Liver (tissue), 10 donors: ENCODE data around the gene TGIF2LY. TPM values are rescaled to one million over a fixed set of nuclear protein-coding genes. Genes with fewer than 3 reads are reported as not detected.
"Not testable (repeated sequence)": the region's sequence is repeated elsewhere in the genome, so short reads cannot be mapped to it uniquely, and the experiment has no call there.

ENCODE experiments used
- DNase-seq: peaks from one replicate; pipeline ENCODE4 v3.0.0-alpha.2; 2017; ENCODE audit warnings: low spot score
- H3K27ac ChIP-seq, 2 donors: one replicate each; pipeline ENCODE4 v1.7.0; 2013; ENCODE audit warnings: inconsistent platforms in 2 of 2, low read length in 2 of 2, control low read depth in 1 of 2, low read depth in 1 of 2, mild to moderate bottlenecking in 1 of 2
- H3K27me3 ChIP-seq, 4 donors: one replicate each; pipeline versions ENCODE4 v1.6.1 to v1.7.0; 2013; ENCODE audit warnings: low read length in 3 of 4, inconsistent platforms in 1 of 4, mild to moderate bottlenecking in 1 of 4, moderate library complexity in 1 of 4; ENCODE audit not compliant: control insufficient read depth in 4 of 4, insufficient read depth in 4 of 4
- H3K36me3 ChIP-seq, 4 donors: one replicate each; pipeline versions ENCODE4 v1.6.1 to v1.7.0; 2013; ENCODE audit warnings: low read length in 3 of 4, mild to moderate bottlenecking in 3 of 4, low read depth in 1 of 4, moderate library complexity in 1 of 4; ENCODE audit not compliant: control insufficient read depth in 4 of 4, insufficient read depth in 3 of 4
- H3K4me1 ChIP-seq, 4 donors: one replicate each; pipeline versions ENCODE4 v1.6.1 to v1.7.0; 2013; ENCODE audit warnings: low read length in 3 of 4, mild to moderate bottlenecking in 3 of 4, moderate library complexity in 1 of 4; ENCODE audit not compliant: control insufficient read depth in 4 of 4, insufficient read depth in 4 of 4
- H3K4me3 ChIP-seq, 3 donors: one replicate each; pipeline versions ENCODE4 v1.6.1 to v1.7.0; 2013; ENCODE audit warnings: low read length in 3 of 3, control low read depth in 1 of 3, low read depth in 1 of 3, mild to moderate bottlenecking in 1 of 3
- H3K9ac ChIP-seq, 2 donors: one replicate each; pipeline ENCODE4 v1.7.0; 2013; ENCODE audit warnings: low read length in 2 of 2, mild to moderate bottlenecking in 2 of 2, moderate library complexity in 2 of 2, control low read depth in 1 of 2, low read depth in 1 of 2
- H3K9me3 ChIP-seq, 4 donors: one replicate each; pipeline versions ENCODE4 v1.6.1 to v1.7.0; 2013; ENCODE audit warnings: low read length in 3 of 4; ENCODE audit not compliant: control insufficient read depth in 4 of 4
- WGBS: extraction: QIAGEN DNeasy Blood & Tissue Kit; methylation state at CpG from one replicate; pipeline ENCODE4 v1.1.7; 2013; 5-methylcytosine and 5-hydroxymethylcytosine counted together
- polyA plus RNA-seq, 2 donors: library from polyadenylated mRNA; stranded (reverse) in 1 of 2; unstranded in 1 of 2; fragments of 200-250 nt in 1 of 2; fragments of >200 nt in 1 of 2; fragmentation: Nextera tagmentation in 1 of 2; extraction: Ambion mirVana in 1 of 2; gene quantifications; one replicate each; pipeline versions ENCODE4 v1.2.1 to v1.2.3, GENCODE V29; 2013 to 2015
- small RNA-seq: library from RNA; depleted of rRNA; stranded (forward); fragments of <200 nt; gene quantifications from one replicate; pipeline ENCODE3, GENCODE V24; 2014
- total RNA-seq, 2 donors: library from RNA; depleted of rRNA; stranded (reverse); fragments of >200 nt; gene quantifications; one replicate each; pipeline ENCODE4 v1.2.3, GENCODE V29; 2014
- donor health status: healthy.
- donor health status: healthy.
- donor health status: healthy.
- donor health status: healthy.
- donor health status: healthy.

The TGIF2LY gene
- total RNA-seq (not detected), polyA plus RNA-seq (not detected)

DNA sequence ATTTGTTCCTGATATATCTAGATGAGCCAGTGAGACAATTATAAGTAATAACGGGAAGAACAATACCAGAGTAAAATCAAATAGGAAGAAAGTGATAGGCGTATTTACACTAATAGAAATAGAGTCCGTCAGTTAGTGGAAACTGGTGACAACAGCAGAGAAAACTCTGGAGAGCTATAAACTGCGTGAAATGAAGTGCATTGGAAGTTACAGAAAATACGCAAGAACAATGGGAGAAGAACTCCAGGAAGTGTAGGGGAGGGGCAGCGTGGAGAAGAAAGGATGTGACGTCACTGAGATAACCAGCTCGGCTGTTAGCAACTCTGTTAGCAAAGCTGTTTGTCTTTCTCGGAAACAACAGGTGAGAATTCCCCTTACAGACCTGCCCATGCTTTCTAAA is at the start of gene TGIF2LY:
TSS of gene TGIF2LY (plus strand) at position 301 of the 400 bp plus-strand sequence. CDS start 178 bp downstream, outside the sequence.
- not testable (repeated sequence) for H3K27ac ChIP-seq, H3K36me3 ChIP-seq, H3K4me1 ChIP-seq, H3K9me3 ChIP-seq, H3K27me3 ChIP-seq, H3K9ac ChIP-seq, H3K4me3 ChIP-seq, DNase-seq
- WGBS: 69% methylated on average over 9 of the region's 9 CpGs

Small RNA genes within 50 kb of the gene (small RNA-seq; reads per million reads assigned to genes)
- not detected for gene PRRC2CP1
